Colon (tissue), 2 donors: Measurements from ENCODE around the gene CDC34.

Experiments used
- FAIRE-seq: peaks from 2 replicates; lab custom pipeline; 2012; peaks lifted over from hg19 to GRCh38; lab: Jason Lieb, UNC
- donor health status: control.
- donor health status: control.

CDC34 gene

GRCh38 chr19:588741-589692 lies 57.5 kb downstream of the CDC34 start:
- FAIRE-seq: no peak

GRCh38 chr19:589693-590395 lies 58.3 kb downstream of the CDC34 start, which contains the start of gene HCN2:
Gene HCN2 (plus strand): TSS chr19:589881. CDS start chr19:589946, 65 bp downstream.
- no peak for FAIRE-seq

GRCh38 chr19:590396-590745 lies 58.8 kb downstream of the CDC34 start:
- no peak for FAIRE-seq

- no peak for FAIRE-seq
Measured at GRCh38 chr19:590750-591098, 59.2 kb downstream of the CDC34 start.

GRCh38 chr19:591099-591958 lies 59.8 kb downstream of the CDC34 start:
- FAIRE-seq: no peak
